Thymus (tissue), 11 donors: ENCODE measurements around the gene LATS2. TPM values are rescaled to one million over a fixed set of nuclear protein-coding genes. Genes with fewer than 3 reads are reported as not detected.

Experiments
- DNase-seq, 9 donors: peaks; one replicate each; pipeline ENCODE4 v3.0.0-alpha.2; 2013; ENCODE audit warnings: low spot score in 9 of 9, low read depth in 6 of 9, missing footprints in 1 of 9
- H3K27ac ChIP-seq, 2 donors: one replicate each; pipeline ENCODE4 v1.5.1; 2013; ENCODE audit warnings: control low read depth in 1 of 2, low read depth in 1 of 2, low read length in 1 of 2, mild to moderate bottlenecking in 1 of 2, moderate library complexity in 1 of 2
- H3K27me3 ChIP-seq, 2 donors: one replicate each; pipeline ENCODE4 v1.5.1; 2013; ENCODE audit warnings: low read length in 1 of 2; ENCODE audit not compliant: control insufficient read depth in 2 of 2, insufficient read depth in 1 of 2
- H3K36me3 ChIP-seq, 2 donors: one replicate each; pipeline ENCODE4 v1.5.1; 2013; ENCODE audit warnings: low read length in 1 of 2, mild to moderate bottlenecking in 1 of 2, moderate library complexity in 1 of 2; ENCODE audit not compliant: control insufficient read depth in 2 of 2, insufficient read depth in 2 of 2
- H3K4me1 ChIP-seq, 2 donors: one replicate each; pipeline ENCODE4 v1.5.1; 2013; ENCODE audit warnings: low read length in 2 of 2; ENCODE audit not compliant: control insufficient read depth in 2 of 2, insufficient read depth in 2 of 2
- H3K4me3 ChIP-seq, 2 donors: one replicate each; pipeline ENCODE4 v1.5.1; 2013; ENCODE audit warnings: low read length in 2 of 2, control low read depth in 1 of 2, mild to moderate bottlenecking in 1 of 2
- H3K9me3 ChIP-seq, 2 donors: one replicate each; pipeline ENCODE4 v1.5.1; 2013; ENCODE audit warnings: low read length in 1 of 2, mild to moderate bottlenecking in 1 of 2; ENCODE audit not compliant: control insufficient read depth in 2 of 2, insufficient read depth in 1 of 2
- WGBS: extraction: QIAGEN DNeasy Blood & Tissue Kit; methylation state at CpG from one replicate; pipeline ENCODE4 v1.1.7; 2013; 5-methylcytosine and 5-hydroxymethylcytosine counted together
- polyA plus RNA-seq: library from polyadenylated mRNA; stranded (reverse); fragments of 200-250 nt; gene quantifications from one replicate; pipeline ENCODE4 v1.2.3, GENCODE V29; 2013
- total RNA-seq: library from RNA; stranded (reverse); fragments of 120-200 nt; gene quantifications from one replicate; pipeline ENCODE4 v1.2.4, GENCODE V29; 2013
- donor health status: healthy.

The LATS2 gene
- total and polyA plus RNA-seq, 2 donors, result 1.2 to 4.6 TPM

GRCh38 chr13:21077076-21077787 lies 15.8 kb upstream of the LATS2 start:
- no peaks in the 10 kb centered on the region for H3K9me3 ChIP-seq
- H3K27me3 ChIP-seq, result peaks cover 4 to 28% of the 10 kb centered on the region in 2 donors
- H3K36me3 ChIP-seq, result no peaks in the 10 kb centered on the region
- WGBS, result 90% methylated on average over 20 of the region's 20 CpGs
- H3K27ac ChIP-seq, result no peak overlapping the region
- H3K4me1 ChIP-seq, result peaks cover 2 to 9% of the 10 kb centered on the region in 2 donors
- no peak for DNase-seq
- no peak overlapping the region for H3K4me3 ChIP-seq

GRCh38 chr13:21076253-21076652 lies 14.9 kb upstream of the LATS2 start:
- H3K4me1 ChIP-seq, result peaks cover 2 to 12% of the 10 kb centered on the region in 2 donors
- H3K9me3 ChIP-seq, result no peaks in the 10 kb centered on the region
- peaks cover 4 to 28% of the 10 kb centered on the region in 2 donors for H3K27me3 ChIP-seq
- 59% methylated on average over 18 of the region's 18 CpGs for WGBS
- H3K27ac ChIP-seq, result no peak overlapping the region
- H3K36me3 ChIP-seq, result no peaks in the 10 kb centered on the region
- H3K4me3 ChIP-seq, result peak overlapping the region in 1 of 2 donors; percentile 51
- no peak for DNase-seq

DNA sequence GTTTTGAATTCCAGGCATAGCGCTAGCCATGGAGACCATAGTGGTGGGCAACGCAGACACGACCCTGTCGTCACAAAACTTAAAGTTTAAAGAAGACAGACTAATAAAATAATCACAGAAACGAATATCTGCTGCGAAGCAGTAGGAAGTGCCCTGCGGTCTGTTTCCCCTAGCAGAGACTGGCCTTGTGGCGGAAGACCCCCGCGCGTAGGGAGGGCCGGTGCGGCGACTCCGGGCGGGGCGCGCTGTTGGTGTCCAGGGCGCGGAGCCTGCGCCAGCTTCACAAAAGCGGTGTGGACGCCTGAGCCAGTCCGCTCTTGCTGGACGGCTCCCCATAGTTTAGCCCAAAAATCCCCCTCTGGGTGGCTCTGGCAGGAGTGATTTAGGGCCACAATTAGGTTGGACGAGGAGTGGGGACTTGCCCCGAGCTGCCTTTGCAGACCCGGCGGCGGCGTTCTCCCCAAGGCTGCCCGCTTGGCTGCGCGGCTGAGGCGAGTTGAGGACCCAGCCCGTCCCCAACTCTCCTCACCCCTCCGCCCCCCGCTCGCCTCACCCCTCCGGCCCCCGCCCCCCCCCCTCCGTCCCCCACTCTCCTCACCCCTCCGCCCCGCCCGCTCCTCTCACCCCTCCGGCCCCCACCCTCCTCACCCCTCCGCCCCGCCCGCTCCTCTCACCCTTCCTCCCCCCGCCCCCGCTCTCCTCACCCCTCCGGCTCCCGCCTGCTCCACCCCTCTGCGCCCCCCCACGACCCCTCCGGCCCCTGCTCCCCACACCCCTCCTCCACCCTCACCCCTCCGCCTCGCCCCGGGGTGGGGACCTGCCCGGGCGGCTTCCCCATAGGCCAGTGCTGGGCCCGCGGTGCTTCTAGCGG lies 14.2 kb upstream of the LATS2 start:
- peaks cover 2 to 12% of the 10 kb centered on the region in 2 donors for H3K4me1 ChIP-seq
- H3K4me3 ChIP-seq, result peak overlapping the region; percentile 42 to 51
- peak overlapping the region; percentile 8 to 55 for H3K27ac ChIP-seq
- H3K9me3 ChIP-seq, result no peaks in the 10 kb centered on the region
- H3K36me3 ChIP-seq, result no peaks in the 10 kb centered on the region
- WGBS, result 1% methylated on average over 62 of the region's 64 CpGs
- DNase-seq, result no peak
- H3K27me3 ChIP-seq, result peaks cover 4 to 28% of the 10 kb centered on the region in 2 donors

GRCh38 chr13:21075011-21075378 lies 13.6 kb upstream of the LATS2 start:
- Histone ChIP-seq H3K36me3 (no peaks in the 10 kb centered on the region), H3K4me1 (peaks cover 2 to 12% of the 10 kb centered on the region in 2 donors), H3K4me3 (peak overlapping the region in 1 of 2 donors; percentile 51), H3K27me3 (peaks cover 4 to 28% of the 10 kb centered on the region in 2 donors), H3K9me3 (no peaks in the 10 kb centered on the region), H3K27ac (peak overlapping the region in 1 of 2 donors; percentile 51)
- peak in 1 of 9 donors; percentile 47 for DNase-seq
- WGBS, result 5% methylated on average over 9 of the region's 9 CpGs

GRCh38 chr13:21074546-21074945 lies 13.2 kb upstream of the LATS2 start:
- Histone ChIP-seq H3K27me3 (peaks cover 4 to 28% of the 10 kb centered on the region in 2 donors), H3K27ac (no peak overlapping the region), H3K9me3 (no peaks in the 10 kb centered on the region), H3K4me1 (peaks cover 2 to 12% of the 10 kb centered on the region in 2 donors), H3K36me3 (no peaks in the 10 kb centered on the region), H3K4me3 (no peak overlapping the region)
- no peak for DNase-seq
- WGBS, result 35% methylated on average over 10 of the region's 10 CpGs

- H3K4me1 ChIP-seq, result peaks cover 2 to 12% of the 10 kb centered on the region in 2 donors
- no peaks in the 10 kb centered on the region for H3K36me3 ChIP-seq
- no peak for DNase-seq
- H3K9me3 ChIP-seq, result no peaks in the 10 kb centered on the region
- no peak overlapping the region for H3K4me3 ChIP-seq
- peaks cover 4 to 23% of the 10 kb centered on the region in 2 donors for H3K27me3 ChIP-seq
- H3K27ac ChIP-seq, result no peak overlapping the region
These were observed 10.5 kb upstream of the LATS2 start for GRCh38 chr13:21071924-21072323.

- H3K9me3 ChIP-seq, result no peaks in the 10 kb centered on the region
- no peak overlapping the region for H3K4me3 ChIP-seq
- no peaks in the 10 kb centered on the region for H3K36me3 ChIP-seq
- 80% methylated on average over 4 of the region's 4 CpGs for WGBS
- H3K27me3 ChIP-seq, result peaks cover 4 to 14% of the 10 kb centered on the region in 2 donors
- no peak overlapping the region for H3K27ac ChIP-seq
- H3K4me1 ChIP-seq, result peaks cover 2 to 12% of the 10 kb centered on the region in 2 donors
- no peak for DNase-seq
These were observed 9.6 kb upstream of the LATS2 start for GRCh38 chr13:21071015-21071414.

GRCh38 chr13:21069561-21070004 lies 8.2 kb upstream of the LATS2 start:
- peaks cover 0 to 3% of the 10 kb centered on the region in 2 donors for H3K4me1 ChIP-seq
- 92% methylated on average over 6 of the region's 6 CpGs for WGBS
- H3K27ac ChIP-seq, result no peak overlapping the region

DNA sequence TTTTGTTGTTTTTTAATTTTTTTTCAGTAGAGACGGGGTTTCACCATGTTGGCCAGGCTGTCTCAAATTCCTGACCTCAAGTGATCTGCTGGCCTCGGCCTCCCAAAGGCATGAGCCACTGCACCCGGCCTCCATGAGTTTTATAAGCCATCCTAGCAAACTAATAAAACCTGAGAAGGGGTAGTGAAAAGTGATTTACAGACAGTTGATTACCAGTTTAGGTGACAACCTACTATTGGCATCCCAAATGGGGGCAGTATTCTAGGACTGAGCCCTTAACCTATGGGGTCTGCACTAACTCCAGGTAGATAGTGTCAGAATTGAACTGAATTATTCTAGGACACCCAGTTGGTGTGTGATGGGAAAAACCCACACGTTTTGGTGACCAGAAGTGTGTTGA lies 6.5 kb upstream of the LATS2 start:
- Histone ChIP-seq H3K4me3 (no peak overlapping the region), H3K4me1 (peaks cover 0 to 3% of the 10 kb centered on the region in 2 donors), H3K27ac (no peak overlapping the region), H3K36me3 (no peaks in the 10 kb centered on the region), H3K27me3 (peaks cover 0 to 6% of the 10 kb centered on the region in 2 donors), H3K9me3 (no peaks in the 10 kb centered on the region)
- no peak for DNase-seq
- WGBS, result 85% methylated on average over 4 of the region's 4 CpGs

More at GRCh38 chr13:21069561-21070004, 8.2 kb upstream of the LATS2 start:
- Histone ChIP-seq H3K9me3 (no peaks in the 10 kb centered on the region), H3K36me3 (no peaks in the 10 kb centered on the region), H3K4me3 (no peak overlapping the region), H3K27me3 (peaks cover 0 to 2% of the 10 kb centered on the region in 2 donors)
- no peak for DNase-seq
